Activated CD4-positive, alpha-beta T cell treated with anti-CD3 and anti-CD28 coated beads for 36 hours (primary cell): ENCODE measurements around the gene METTL13. TPM values are rescaled to one million over a fixed set of nuclear protein-coding genes. Genes with fewer than 3 reads are reported as not detected.

Experiments
- ATAC-seq: fragments of 200-7000 bp; cut with Tn5 transposase; one replicate; pipeline ENCODE4 v1.10.0; 2021; ENCODE audit warnings: mild to moderate bottlenecking, moderate library complexity
- CTCF ChIA-PET: fragments of 350-600 bp; sonication (Branson Sonifier 250); formaldehyde crosslinking; loops from one replicate; lab custom pipeline; 2021; ENCODE audit warnings: antibody characterized with exemption; lab: Charles Lee
- POLR2A ChIA-PET: fragments of 350-600 bp; sonication (Branson Sonifier 250); formaldehyde crosslinking; loops from one replicate; lab custom pipeline; 2021; ENCODE audit warnings: antibody characterized with exemption, inconsistent platforms; lab: Charles Lee
- DNase-seq: peaks from one replicate; pipeline ENCODE4 v3.0.0-alpha.2; 2020
- H3K27ac Mint-ChIP-seq: one replicate; pipeline ENCODE4 v1.8.0; 2021; ENCODE audit warnings: mixed read lengths
- H3K27me3 Mint-ChIP-seq: one replicate; pipeline ENCODE4 v1.8.0; 2021; ENCODE audit warnings: mixed read lengths
- H3K36me3 Mint-ChIP-seq: one replicate; pipeline ENCODE4 v1.8.0; 2021; ENCODE audit warnings: low read depth, mixed read lengths
- H3K4me1 Mint-ChIP-seq: one replicate; pipeline ENCODE4 v1.8.0; 2021; ENCODE audit warnings: mixed read lengths
- H3K4me3 Mint-ChIP-seq: one replicate; pipeline ENCODE4 v1.8.0; 2021; ENCODE audit warnings: mild to moderate bottlenecking, moderate library complexity, mixed read lengths
- H3K9me3 Mint-ChIP-seq: one replicate; pipeline ENCODE4 v1.8.0; 2021; ENCODE audit warnings: low read depth, mixed read lengths
- intact Hi-C, 2 experiments: fragments of 100-400 bp; cut with DNase I in 1 of 2; cut with micrococcal nuclease in 1 of 2; formaldehyde crosslinking; loops; one replicate each; pipeline versions ENCODE4 v1.14.2 to v1.15.1; 2022 to 2024; cut with DNase I, micrococcal nuclease
- total RNA-seq, 2 experiments: library from RNA; stranded (reverse); gene quantifications; one replicate each; pipeline ENCODE4 v1.2.3, GENCODE V29; 2021

METTL13 gene
- total RNA-seq, 2 experiments from 2014 or later = 41.1 to 52.9 TPM

- POLR2A ChIA-PET = interaction anchor here (0.7 kb wide), 1 partner anchor 186 kb away, joined by 3 read pairs; no protein-coding TSS in a partner anchor
- DNase-seq = no peak
- no peak overlapping the region for H3K27ac Mint-ChIP-seq
Measured at GRCh38 chr1:171800851-171801250, 19.4 kb downstream of the METTL13 start.

GRCh38 chr1:171801487-171801891 is 20.0 kb downstream of the METTL13 start:
- no peaks in the 10 kb centered on the region for H3K9me3 Mint-ChIP-seq
- no peak for DNase-seq
- intact Hi-C loops = loop anchor here (1.0 to 10.0 kb wide), 3 partner anchors 49 to 623 kb away; partner anchors contain the start of gene C1orf105 (in 1 of the 2)
- peak; percentile 57 for ATAC-seq
- ChIA-PET CTCF (interaction anchor here (0.7 to 11.9 kb wide), 28 partner anchors 8 to 201 kb away, joined by 3 to 184 read pairs (median 4); partner anchors contain the start of gene DNM3), POLR2A (no interaction called here)
- peaks cover 4% of the 10 kb centered on the region for H3K4me1 Mint-ChIP-seq
- H3K27ac Mint-ChIP-seq = no peak overlapping the region
- no peak overlapping the region for H3K4me3 Mint-ChIP-seq
- H3K36me3 Mint-ChIP-seq = peaks cover 12% of the 10 kb centered on the region
- H3K27me3 Mint-ChIP-seq = no peaks in the 10 kb centered on the region

More at GRCh38 chr1:171800851-171801250, 19.4 kb downstream of the METTL13 start:
- CTCF ChIA-PET = interaction anchor here (0.6 to 11.9 kb wide), 30 partner anchors 9 to 1063 kb away, joined by 3 to 184 read pairs (median 4); partner anchors contain the start of gene DNM3
- no peaks in the 10 kb centered on the region for H3K9me3 Mint-ChIP-seq
- peaks cover 4% of the 10 kb centered on the region for H3K4me1 Mint-ChIP-seq
- ATAC-seq = no peak
- no peak overlapping the region for H3K4me3 Mint-ChIP-seq
- no peaks in the 10 kb centered on the region for H3K27me3 Mint-ChIP-seq
- peaks cover 18% of the 10 kb centered on the region for H3K36me3 Mint-ChIP-seq
- intact Hi-C loops = loop anchor here (1.0 to 10.0 kb wide), 3 partner anchors 50 to 624 kb away; partner anchors contain the start of gene C1orf105 (in 1 of the 2)

- POLR2A ChIA-PET = no interaction called here
- ATAC-seq = no peak
- no peaks in the 10 kb centered on the region for H3K9me3 Mint-ChIP-seq
- peaks cover 4% of the 10 kb centered on the region for H3K4me1 Mint-ChIP-seq
- H3K4me3 Mint-ChIP-seq = no peak overlapping the region
- H3K27me3 Mint-ChIP-seq = no peaks in the 10 kb centered on the region
- intact Hi-C loops = loop anchor here in 1 of 2 experiments (10.0 kb wide), 1 partner anchor 623 kb away; the partner anchor contains the start of gene C1orf105
- no peak overlapping the region for H3K27ac Mint-ChIP-seq
- peaks cover 4% of the 10 kb centered on the region for H3K36me3 Mint-ChIP-seq
- no peak for DNase-seq
- CTCF ChIA-PET = interaction anchor here (0.7 to 11.9 kb wide), 24 partner anchors 8 to 200 kb away, joined by 3 to 184 read pairs (median 4); partner anchors contain the start of gene DNM3
Measured at GRCh38 chr1:171802207-171802606, 20.7 kb downstream of the METTL13 start.

GRCh38 chr1:171803045-171803444 is 21.6 kb downstream of the METTL13 start:
- no peak overlapping the region for H3K4me3 Mint-ChIP-seq
- POLR2A ChIA-PET = no interaction called here
- H3K27ac Mint-ChIP-seq = no peak overlapping the region
- intact Hi-C loops = loop anchor here in 1 of 2 experiments (10.0 kb wide), 1 partner anchor 622 kb away; the partner anchor contains the start of gene C1orf105
- CTCF ChIA-PET = interaction anchor here (0.7 to 11.9 kb wide), 8 partner anchors 8 to 183 kb away, joined by 3 to 184 read pairs (median 4); partner anchors contain the start of gene DNM3
- H3K36me3 Mint-ChIP-seq = peaks cover 3% of the 10 kb centered on the region
- H3K4me1 Mint-ChIP-seq = peaks cover 4% of the 10 kb centered on the region
- no peaks in the 10 kb centered on the region for H3K27me3 Mint-ChIP-seq
- no peak for DNase-seq
- H3K9me3 Mint-ChIP-seq = no peaks in the 10 kb centered on the region
- no peak for ATAC-seq

GRCh38 chr1:171803461-171804022 is 22.1 kb downstream of the METTL13 start:
- ChIA-PET CTCF (interaction anchor here (0.7 to 11.9 kb wide), 5 partner anchors 7 to 182 kb away, joined by 3 to 184 read pairs (median 4); no protein-coding TSS in a partner anchor), POLR2A (no interaction called here)
- H3K4me1 Mint-ChIP-seq = peaks cover 4% of the 10 kb centered on the region
- DNase-seq = no peak
- H3K36me3 Mint-ChIP-seq = peaks cover under 1% of the 10 kb centered on the region
- H3K27ac Mint-ChIP-seq = no peak overlapping the region
- H3K4me3 Mint-ChIP-seq = no peak overlapping the region
- H3K27me3 Mint-ChIP-seq = no peaks in the 10 kb centered on the region
- no peaks in the 10 kb centered on the region for H3K9me3 Mint-ChIP-seq
- no peak for ATAC-seq
- intact Hi-C loops = loop anchor here in 1 of 2 experiments (10.0 kb wide), 1 partner anchor 621 kb away; the partner anchor contains the start of gene C1orf105

GRCh38 chr1:171805395-171806115 is 24.1 kb downstream of the METTL13 start:
- no peaks in the 10 kb centered on the region for H3K27me3 Mint-ChIP-seq
- no peak overlapping the region for H3K27ac Mint-ChIP-seq
- no peak overlapping the region for H3K4me3 Mint-ChIP-seq
- intact Hi-C loops = loop anchor here in 1 of 2 experiments (10.0 kb wide), 1 partner anchor 619 kb away; the partner anchor contains the start of gene C1orf105
- DNase-seq (no peak), ATAC-seq (peak; percentile 53)
- H3K4me1 Mint-ChIP-seq = peaks cover 4% of the 10 kb centered on the region
- no peaks in the 10 kb centered on the region for H3K9me3 Mint-ChIP-seq
- CTCF ChIA-PET = interaction anchor here (0.6 to 11.9 kb wide), 4 partner anchors 12 to 180 kb away, joined by 3 to 184 read pairs (median 4); no protein-coding TSS in a partner anchor
- POLR2A ChIA-PET = interaction anchor here (0.7 kb wide), 1 partner anchor 12 kb away, joined by 3 read pairs; no protein-coding TSS in a partner anchor
- H3K36me3 Mint-ChIP-seq = no peaks in the 10 kb centered on the region

- no peaks in the 10 kb centered on the region for H3K9me3 Mint-ChIP-seq
Measured at GRCh38 chr1:171807556-171807955, 26.1 kb downstream of the METTL13 start.

GRCh38 chr1:171809834-171810233 is 28.4 kb downstream of the METTL13 start:
- DNase-seq = no peak
- POLR2A ChIA-PET = no interaction called here
- CTCF ChIA-PET = interaction anchor here (4.8 kb wide), 1 partner anchor 8 kb away, joined by 37 read pairs; no protein-coding TSS in a partner anchor
- Mint-ChIP-seq H3K27ac (no peak overlapping the region), H3K4me1 (peaks cover 4% of the 10 kb centered on the region), H3K4me3 (no peak overlapping the region), H3K9me3 (no peaks in the 10 kb centered on the region), H3K36me3 (no peaks in the 10 kb centered on the region), H3K27me3 (no peaks in the 10 kb centered on the region)
- ATAC-seq = no peak
- intact Hi-C loops = loop anchor here in 1 of 2 experiments (10.0 kb wide), 1 partner anchor 615 kb away; the partner anchor contains the start of gene C1orf105

More at GRCh38 chr1:171807556-171807955, 26.1 kb downstream of the METTL13 start:
- CTCF ChIA-PET = interaction anchor here (0.6 to 1.1 kb wide), 2 partner anchors 9 to 599 kb away, joined by 3 to 4 read pairs; no protein-coding TSS in a partner anchor
- no peak for DNase-seq
- H3K27me3 Mint-ChIP-seq = no peaks in the 10 kb centered on the region
- ATAC-seq = no peak
- POLR2A ChIA-PET = no interaction called here
- intact Hi-C loops = loop anchor here in 1 of 2 experiments (10.0 kb wide), 1 partner anchor 617 kb away; the partner anchor contains the start of gene C1orf105
- peaks cover 4% of the 10 kb centered on the region for H3K4me1 Mint-ChIP-seq
- no peak overlapping the region for H3K27ac Mint-ChIP-seq
- no peaks in the 10 kb centered on the region for H3K36me3 Mint-ChIP-seq
- no peak overlapping the region for H3K4me3 Mint-ChIP-seq

GRCh38 chr1:171811672-171812071 is 30.2 kb downstream of the METTL13 start:
- DNase-seq (no peak), ATAC-seq (no peak)
- Mint-ChIP-seq H3K4me3 (no peak overlapping the region), H3K27me3 (no peaks in the 10 kb centered on the region), H3K36me3 (no peaks in the 10 kb centered on the region), H3K9me3 (no peaks in the 10 kb centered on the region), H3K27ac (no peak overlapping the region), H3K4me1 (no peaks in the 10 kb centered on the region)
- ChIA-PET POLR2A (no interaction called here), CTCF (interaction anchor here (0.6 to 4.8 kb wide), 3 partner anchors 10 to 256 kb away, joined by 3 to 37 read pairs (median 5); no protein-coding TSS in a partner anchor)
- intact Hi-C loops = no loop called here

GRCh38 chr1:171814692-171815091 is 33.2 kb downstream of the METTL13 start:
- ChIA-PET CTCF (interaction anchor here (1.1 kb wide), 1 partner anchor 13 kb away, joined by 3 read pairs; no protein-coding TSS in a partner anchor), POLR2A (no interaction called here)

More at GRCh38 chr1:171814692-171815091, 33.2 kb downstream of the METTL13 start:
- H3K4me3 Mint-ChIP-seq = no peak overlapping the region
- no peak for DNase-seq
- no peak for ATAC-seq
- no peaks in the 10 kb centered on the region for H3K27me3 Mint-ChIP-seq
- H3K36me3 Mint-ChIP-seq = no peaks in the 10 kb centered on the region
- H3K4me1 Mint-ChIP-seq = peaks cover 17% of the 10 kb centered on the region
- no peaks in the 10 kb centered on the region for H3K9me3 Mint-ChIP-seq
- H3K27ac Mint-ChIP-seq = no peak overlapping the region
- intact Hi-C loops = no loop called here
